Neural cell (in vitro differentiated cells): ENCODE measurements around the gene WFDC10A.

ENCODE experiments used
- CTCF ChIP-seq: fragments of 450-650 bp; IDR thresholded peaks from 2 replicates; pipeline ENCODE4 v1.5.1; 2014; ENCODE audit warnings: antibody characterized with exemption, mild to moderate bottlenecking, moderate library complexity; ENCODE audit not compliant: poor library complexity, severe bottlenecking
- EP300 ChIP-seq: fragments of 450-650 bp; conservative IDR thresholded peaks from 2 replicates; pipeline ENCODE4 v1.6.1; 2014; ENCODE audit warnings: antibody characterized with exemption, mild to moderate bottlenecking, moderate library complexity; ENCODE audit not compliant: poor library complexity, severe bottlenecking
- EZH2 ChIP-seq: fragments of 200-600, 300-800 bp; shearing (Covaris generic), sonication (generic); IDR thresholded peaks from 2 replicates; pipeline ENCODE4 v1.6.1; 2014; ENCODE audit warnings: antibody characterized with exemption, low read length, borderline replicate concordance, mild to moderate bottlenecking; ENCODE audit not compliant: insufficient read depth, poor library complexity, severe bottlenecking
- MXI1 ChIP-seq: fragments of 450-650 bp; conservative IDR thresholded peaks from 2 replicates; pipeline ENCODE4 v1.6.1; 2014; ENCODE audit warnings: antibody characterized with exemption, mild to moderate bottlenecking; ENCODE audit not compliant: poor library complexity, severe bottlenecking
- POLR2AphosphoS5 ChIP-seq: IDR thresholded peaks from 2 replicates; pipeline ENCODE4 v1.6.1; 2012
- REST ChIP-seq: IDR thresholded peaks from 2 replicates; pipeline ENCODE4 v1.6.1; 2012; ENCODE audit warnings: borderline replicate concordance
- SMC3 ChIP-seq: fragments of 450-650 bp; conservative IDR thresholded peaks from 2 replicates; pipeline ENCODE4 v1.6.1; 2014; ENCODE audit warnings: antibody characterized with exemption, mild to moderate bottlenecking, moderate library complexity; ENCODE audit not compliant: poor library complexity
- TAF1 ChIP-seq: IDR thresholded peaks from 2 replicates; pipeline ENCODE4 v1.6.1; 2012; ENCODE audit warnings: low read depth

GRCh38 chr20:45593498-45593897 is 36.0 kb upstream of the WFDC10A start:
- no peak for TF ChIP-seq EP300
- no peak for TF ChIP-seq CTCF
- no peak for TF ChIP-seq POLR2AphosphoS5
- TF ChIP-seq TAF1: no peak
- TF ChIP-seq SMC3: no peak
- no peak for TF ChIP-seq MXI1
- TF ChIP-seq EZH2: no peak
- no peak for TF ChIP-seq REST
